Neural progenitor cell (in vitro differentiated cells): ENCODE measurements around the gene CDC25B. TPM values are rescaled to one million over a fixed set of nuclear protein-coding genes. Genes with fewer than 3 reads are reported as not detected.

Experiments
- DNase-seq: peaks from one replicate; pipeline ENCODE4 v3.0.0-alpha.2; 2016; ENCODE audit warnings: low spot score
- H2AFZ ChIP-seq: fragments of 200-600 bp; sonication (generic); replicated peaks from 2 replicates; pipeline ENCODE4 v1.6.1; 2016; ENCODE audit warnings: antibody characterized with exemption
- H3F3A ChIP-seq: fragments of 200-600 bp; sonication (generic); 2 replicates; pipeline ENCODE4 v1.6.1; 2016; ENCODE audit warnings: antibody characterized with exemption, low read depth
- H3K27ac ChIP-seq: fragments of 200-600 bp; sonication (generic); 2 replicates; pipeline ENCODE4 v1.5.1; 2016; ENCODE audit warnings: mild to moderate bottlenecking
- H3K27me3 ChIP-seq: fragments of 200-600 bp; sonication (generic); 2 replicates; pipeline ENCODE4 v1.6.1; 2016; ENCODE audit warnings: mild to moderate bottlenecking, moderate library complexity
- H3K36me3 ChIP-seq: fragments of 200-600 bp; sonication (generic); 2 replicates; pipeline ENCODE4 v1.5.1; 2016
- H3K4me1 ChIP-seq: fragments of 200-600 bp; sonication (generic); 2 replicates; pipeline ENCODE4 v1.6.1; 2016; ENCODE audit warnings: mixed run types
- H3K4me2 ChIP-seq: fragments of 200-600 bp; sonication (generic); 2 replicates; pipeline ENCODE4 v1.6.1; 2016
- H3K4me3 ChIP-seq: fragments of 200-600 bp; sonication (generic); 2 replicates; pipeline ENCODE4 v1.5.1; 2016
- H3K79me2 ChIP-seq: fragments of 200-600 bp; sonication (generic); 2 replicates; pipeline ENCODE4 v1.6.1; 2016; ENCODE audit warnings: low read depth
- H3K9ac ChIP-seq: fragments of 200-600 bp; sonication (generic); 2 replicates; pipeline ENCODE4 v1.6.1; 2016
- H3K9me3 ChIP-seq: fragments of 200-600 bp; sonication (generic); 2 replicates; pipeline ENCODE4 v1.5.1; 2016; ENCODE audit warnings: low read depth
- H4K20me1 ChIP-seq: fragments of 200-600 bp; sonication (generic); 2 replicates; pipeline ENCODE4 v1.6.1; 2016; ENCODE audit warnings: low read depth
- H3K27ac Mint-ChIP-seq: 3 replicates; pipeline ENCODE4 v1.8.0; 2021; ENCODE audit warnings: mixed read lengths
- H3K27me3 Mint-ChIP-seq: 2 replicates; pipeline ENCODE4 v1.8.0; 2022; ENCODE audit warnings: low read depth, mild to moderate bottlenecking, inconsistent platforms, moderate library complexity, mixed read lengths; ENCODE audit not compliant: insufficient read depth
- H3K36me3 Mint-ChIP-seq: 3 replicates; pipeline ENCODE4 v1.8.0; 2021; ENCODE audit warnings: mixed read lengths
- H3K4me1 Mint-ChIP-seq: 3 replicates; pipeline ENCODE4 v1.8.0; 2021; ENCODE audit warnings: mixed read lengths
- H3K4me3 Mint-ChIP-seq: 3 replicates; pipeline ENCODE4 v1.8.0; 2021; ENCODE audit warnings: mild to moderate bottlenecking, moderate library complexity, mixed read lengths
- H3K9me3 Mint-ChIP-seq: 3 replicates; pipeline ENCODE4 v1.8.0; 2020; ENCODE audit warnings: mixed read lengths
- EZH2 ChIP-seq: fragments of 200-600 bp; sonication (generic); IDR thresholded peaks from 2 replicates; pipeline ENCODE4 v1.6.1; 2017; ENCODE audit warnings: antibody characterized with exemption, mild to moderate bottlenecking, moderate library complexity
- EZH2phosphoT487 ChIP-seq: fragments of 200-600 bp; sonication (generic); IDR thresholded peaks from 2 replicates; pipeline ENCODE4 v1.6.1; 2017; ENCODE audit warnings: antibody characterized with exemption
- total RNA-seq: library from RNA; depleted of rRNA; stranded (reverse); fragments of >200 nt; gene quantifications from 2 replicates; pipeline ENCODE4 v1.2.3, GENCODE V29; 2015; ENCODE audit warnings: low replicate concordance
- TF ChIP-seq, protein P1 (sequence below): fragments of 200-600 bp; sonication (generic); IDR thresholded peaks from 2 replicates; pipeline ENCODE4 v1.5.1; 2017; ENCODE audit warnings: antibody characterized with exemption, mild to moderate bottlenecking

CDC25B gene
- total RNA-seq, 1 donor from 2014 or later: 9.3 TPM

- Mint-ChIP-seq H3K27me3 (peaks cover 5% of the 10 kb centered on the region), H3K27ac (no peak overlapping the region), H3K4me1 (peaks cover 34% of the 10 kb centered on the region), H3K9me3 (no peaks in the 10 kb centered on the region), H3K36me3 (no peaks in the 10 kb centered on the region), H3K4me3 (no peak overlapping the region)
- Histone ChIP-seq H3K27me3 (no peaks in the 10 kb centered on the region), H3K4me1 (no peaks in the 10 kb centered on the region), H3K9me3 (no peaks in the 10 kb centered on the region), H4K20me1 (no peaks in the 10 kb centered on the region), H3F3A (peaks cover 8% of the 10 kb centered on the region), H3K9ac (no peak overlapping the region), H3K79me2 (no peaks in the 10 kb centered on the region), H3K36me3 (no peaks in the 10 kb centered on the region), H3K27ac (no peak overlapping the region), H3K4me3 (no peak overlapping the region), H3K4me2 (no peak overlapping the region), H2AFZ (no peak overlapping the region)
- TF ChIP-seq EZH2 (no peak), EZH2phosphoT487 (no peak)
- TF ChIP-seq, protein P1, sequence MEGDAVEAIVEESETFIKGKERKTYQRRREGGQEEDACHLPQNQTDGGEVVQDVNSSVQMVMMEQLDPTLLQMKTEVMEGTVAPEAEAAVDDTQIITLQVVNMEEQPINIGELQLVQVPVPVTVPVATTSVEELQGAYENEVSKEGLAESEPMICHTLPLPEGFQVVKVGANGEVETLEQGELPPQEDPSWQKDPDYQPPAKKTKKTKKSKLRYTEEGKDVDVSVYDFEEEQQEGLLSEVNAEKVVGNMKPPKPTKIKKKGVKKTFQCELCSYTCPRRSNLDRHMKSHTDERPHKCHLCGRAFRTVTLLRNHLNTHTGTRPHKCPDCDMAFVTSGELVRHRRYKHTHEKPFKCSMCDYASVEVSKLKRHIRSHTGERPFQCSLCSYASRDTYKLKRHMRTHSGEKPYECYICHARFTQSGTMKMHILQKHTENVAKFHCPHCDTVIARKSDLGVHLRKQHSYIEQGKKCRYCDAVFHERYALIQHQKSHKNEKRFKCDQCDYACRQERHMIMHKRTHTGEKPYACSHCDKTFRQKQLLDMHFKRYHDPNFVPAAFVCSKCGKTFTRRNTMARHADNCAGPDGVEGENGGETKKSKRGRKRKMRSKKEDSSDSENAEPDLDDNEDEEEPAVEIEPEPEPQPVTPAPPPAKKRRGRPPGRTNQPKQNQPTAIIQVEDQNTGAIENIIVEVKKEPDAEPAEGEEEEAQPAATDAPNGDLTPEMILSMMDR: no peak
- DNase-seq: no peak
Measured at GRCh38 chr20:3813848-3814581, 17.9 kb downstream of the CDC25B start.

DNA sequence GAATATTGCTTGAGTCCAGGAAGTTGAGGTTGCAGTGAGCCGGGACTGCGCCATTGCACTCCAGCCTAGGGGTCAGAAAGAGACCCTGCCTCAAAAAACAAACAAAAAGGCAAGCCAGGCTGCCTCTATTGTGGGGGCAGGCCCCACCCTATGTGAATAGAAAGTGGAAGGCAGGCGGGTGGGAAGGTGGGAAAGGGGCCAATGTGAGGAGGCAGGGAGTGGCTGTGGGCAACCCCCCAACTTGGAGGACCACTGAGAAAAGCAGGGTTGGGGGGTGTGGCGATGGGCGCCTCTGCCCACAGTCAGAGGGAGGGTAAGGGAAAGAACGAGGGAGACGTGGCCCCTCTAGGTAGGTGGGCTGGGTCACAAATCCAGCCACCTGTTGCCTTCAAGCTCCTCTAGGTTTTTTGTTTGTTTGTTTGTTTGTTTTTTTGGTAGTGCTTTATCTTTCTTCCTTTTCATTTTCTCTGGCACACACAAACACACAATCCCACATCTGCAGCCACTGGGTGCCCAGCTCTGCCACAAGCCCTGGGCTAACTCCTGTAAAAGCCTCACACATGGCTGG lies 18.9 kb downstream of the CDC25B start:
- H3K4me1 Mint-ChIP-seq: peaks cover 42% of the 10 kb centered on the region

DNA sequence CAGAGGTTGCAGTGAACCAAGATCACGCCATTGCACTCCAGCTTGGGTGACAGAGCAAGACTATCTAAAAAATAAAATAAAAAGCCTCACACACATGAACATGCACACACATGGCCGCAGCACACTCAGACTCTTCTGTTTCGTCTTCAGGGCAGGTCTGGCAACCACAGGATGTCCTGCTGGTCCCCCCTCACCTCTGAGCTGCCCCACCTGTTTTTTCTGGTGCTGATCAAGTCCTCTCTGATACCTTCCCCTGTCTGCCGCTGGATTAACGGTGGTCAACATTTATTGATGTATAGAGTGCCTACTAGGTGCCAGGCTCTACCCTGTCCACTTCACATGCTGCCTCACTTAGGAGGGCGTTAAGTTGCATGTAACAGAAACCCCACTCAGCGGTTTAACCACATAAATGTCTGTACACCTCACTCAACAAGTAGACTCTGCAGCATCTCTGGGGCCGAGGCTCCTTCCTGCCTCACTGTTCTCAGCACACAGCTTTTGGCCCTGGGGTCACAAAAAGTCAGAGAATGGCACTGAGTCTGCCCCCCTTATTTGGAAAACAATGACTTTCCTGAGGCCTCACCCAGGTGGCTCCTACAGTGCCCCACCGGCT lies 19.7 kb downstream of the CDC25B start:
- Histone ChIP-seq H4K20me1 (no peaks in the 10 kb centered on the region), H3K27me3 (no peaks in the 10 kb centered on the region), H3K36me3 (no peaks in the 10 kb centered on the region), H3K9me3 (no peaks in the 10 kb centered on the region), H3K27ac (no peak overlapping the region), H3F3A (peaks cover 20% of the 10 kb centered on the region), H2AFZ (peak overlapping the region; percentile 15), H3K4me1 (peaks cover 4% of the 10 kb centered on the region), H3K4me2 (no peak overlapping the region), H3K4me3 (no peak overlapping the region), H3K9ac (no peak overlapping the region), H3K79me2 (no peaks in the 10 kb centered on the region)
- Mint-ChIP-seq H3K27me3 (peaks cover 5% of the 10 kb centered on the region), H3K4me3 (no peak overlapping the region), H3K36me3 (no peaks in the 10 kb centered on the region), H3K4me1 (peaks cover 42% of the 10 kb centered on the region), H3K27ac (peak overlapping the region; percentile 66), H3K9me3 (no peaks in the 10 kb centered on the region)
- TF ChIP-seq EZH2 (no peak), EZH2phosphoT487 (no peak)
- TF ChIP-seq, protein P1: no peak
- DNase-seq: no peak

More for the DNA sequence above, 18.9 kb downstream of the CDC25B start:
- Mint-ChIP-seq H3K36me3 (no peaks in the 10 kb centered on the region), H3K9me3 (no peaks in the 10 kb centered on the region), H3K27ac (peak overlapping the region; percentile 63), H3K27me3 (peaks cover 5% of the 10 kb centered on the region), H3K4me3 (no peak overlapping the region)
- H3K9me3 ChIP-seq: no peaks in the 10 kb centered on the region
- H3K9ac ChIP-seq: no peak overlapping the region
- H3F3A ChIP-seq: peaks cover 15% of the 10 kb centered on the region
- no peak overlapping the region for H3K4me3 ChIP-seq
- H3K4me1 ChIP-seq: peaks cover 4% of the 10 kb centered on the region
- no peak overlapping the region for H3K27ac ChIP-seq
- no peak for TF ChIP-seq EZH2phosphoT487
- no peak for TF ChIP-seq EZH2
- TF ChIP-seq, protein P1: no peak
- H3K79me2 ChIP-seq: no peaks in the 10 kb centered on the region
- H4K20me1 ChIP-seq: no peaks in the 10 kb centered on the region
- H2AFZ ChIP-seq: no peak overlapping the region
- DNase-seq: no peak
- no peak overlapping the region for H3K4me2 ChIP-seq
- no peaks in the 10 kb centered on the region for H3K36me3 ChIP-seq
- no peaks in the 10 kb centered on the region for H3K27me3 ChIP-seq
